ENCODE measurements around the gene DNLZ. TPM values are rescaled to one million over a fixed set of nuclear protein-coding genes. Genes with fewer than 3 reads are reported as not detected.

The DNLZ gene
- polyA plus RNA-seq, 3 donors, result 10.8 to 19.0 (median 15.6) TPM

GRCh38 chr9:136367296-136368145 is 4.0 kb upstream of the DNLZ start:
- no peak overlapping the region for H3K27ac ChIP-seq (ENCODE audit: low read depth, low read length)
- 84 to 86% (median 85%) methylated on average over 36 to 45 of the region's 45 CpGs for WGBS, 3 donors

GRCh38 chr9:136366826-136367225 is 3.3 kb upstream of the DNLZ start:
- H3K27ac ChIP-seq (ENCODE audit: low read depth, low read length), result no peak overlapping the region
- 93 to 94% (median 93%) methylated on average over 9 of the region's 9 CpGs for WGBS, 3 donors

GRCh38 chr9:136365775-136366222 is 2.3 kb upstream of the DNLZ start:
- H3K27ac ChIP-seq (ENCODE audit: low read depth, low read length), result no peak overlapping the region
- 45 to 67% (median 60%) methylated on average over 7 to 9 of the region's 9 CpGs for WGBS, 3 donors

GRCh38 chr9:136364942-136365774 is 1.6 kb upstream of the DNLZ start:
- WGBS, 3 donors, result 75 to 78% (median 77%) methylated on average over 30 to 31 of the region's 31 CpGs
- no peak overlapping the region for H3K27ac ChIP-seq (ENCODE audit: low read depth, low read length)

GRCh38 chr9:136363949-136364748 is 605 bp upstream of the DNLZ start:
- 31 to 40% (median 36%) methylated on average over 41 to 54 of the region's 54 CpGs for WGBS, 3 donors
- no peak overlapping the region for H3K27ac ChIP-seq (ENCODE audit: low read depth, low read length)

GRCh38 chr9:136362450-136362784 is 1.1 kb downstream of the DNLZ start:
- H3K27ac ChIP-seq (ENCODE audit: low read depth, low read length), result no peak overlapping the region
- WGBS, 3 donors, result 79 to 87% (median 83%) methylated on average over 6 of the region's 6 CpGs

- WGBS, 3 donors, result 80 to 86% (median 83%) methylated on average over 24 to 26 of the region's 26 CpGs
- H3K27ac ChIP-seq (ENCODE audit: low read depth, low read length), result no peak overlapping the region
Measured at GRCh38 chr9:136361754-136362449, 1.6 kb downstream of the DNLZ start.

- 71 to 86% (median 76%) methylated on average over 42 to 43 of the region's 43 CpGs for WGBS, 3 donors
- H3K27ac ChIP-seq (ENCODE audit: low read depth, low read length), result no peak overlapping the region
Measured at GRCh38 chr9:136361047-136361753, 2.3 kb downstream of the DNLZ start.

GRCh38 chr9:136359774-136360718 is 3.5 kb downstream of the DNLZ start:
- 81 to 84% (median 82%) methylated on average over 38 of the region's 38 CpGs for WGBS, 3 donors
- H3K27ac ChIP-seq (ENCODE audit: low read depth, low read length), result no peak overlapping the region

- H3K27ac ChIP-seq (ENCODE audit: low read depth, low read length), result no peak overlapping the region
- WGBS, 3 donors, result 66 to 71% (median 69%) methylated on average over 2 of the region's 2 CpGs
Measured at GRCh38 chr9:136358888-136359287, 4.7 kb downstream of the DNLZ start.

- 90 to 93% (median 91%) methylated on average over 28 to 29 of the region's 29 CpGs for WGBS, 3 donors
- no peak overlapping the region for H3K27ac ChIP-seq (ENCODE audit: low read depth, low read length)
Measured at GRCh38 chr9:136358016-136358415, 5.5 kb downstream of the DNLZ start.

- H3K27ac ChIP-seq (ENCODE audit: low read depth, low read length), result no peak overlapping the region
- WGBS, 3 donors, result 75 to 92% (median 78%) methylated on average over 18 to 22 of the region's 22 CpGs
Measured at GRCh38 chr9:136357202-136357725, 6.3 kb downstream of the DNLZ start.

GRCh38 chr9:136355616-136356557 is 7.7 kb downstream of the DNLZ start:
- WGBS, 3 donors, result 65 to 81% (median 78%) methylated on average over 53 to 54 of the region's 54 CpGs
- H3K27ac ChIP-seq (ENCODE audit: low read depth, low read length), result no peak overlapping the region

- 49 to 58% (median 53%) methylated on average over 17 of the region's 17 CpGs for WGBS, 3 donors
- H3K27ac ChIP-seq (ENCODE audit: low read depth, low read length), result no peak overlapping the region
Measured at GRCh38 chr9:136354592-136355085, 8.9 kb downstream of the DNLZ start.
